ENCODE data around the gene C5orf63. TPM values are rescaled to one million over a fixed set of nuclear protein-coding genes. Genes with fewer than 3 reads are reported as not detected.
A peak's percentile ranks its signal among the peaks of the same experiment; 100 is the strongest.

The C5orf63 gene
- total RNA-seq, 4 donors from 2014 or later: 0.98 to 2.3 (median 1.6) TPM

DNA sequence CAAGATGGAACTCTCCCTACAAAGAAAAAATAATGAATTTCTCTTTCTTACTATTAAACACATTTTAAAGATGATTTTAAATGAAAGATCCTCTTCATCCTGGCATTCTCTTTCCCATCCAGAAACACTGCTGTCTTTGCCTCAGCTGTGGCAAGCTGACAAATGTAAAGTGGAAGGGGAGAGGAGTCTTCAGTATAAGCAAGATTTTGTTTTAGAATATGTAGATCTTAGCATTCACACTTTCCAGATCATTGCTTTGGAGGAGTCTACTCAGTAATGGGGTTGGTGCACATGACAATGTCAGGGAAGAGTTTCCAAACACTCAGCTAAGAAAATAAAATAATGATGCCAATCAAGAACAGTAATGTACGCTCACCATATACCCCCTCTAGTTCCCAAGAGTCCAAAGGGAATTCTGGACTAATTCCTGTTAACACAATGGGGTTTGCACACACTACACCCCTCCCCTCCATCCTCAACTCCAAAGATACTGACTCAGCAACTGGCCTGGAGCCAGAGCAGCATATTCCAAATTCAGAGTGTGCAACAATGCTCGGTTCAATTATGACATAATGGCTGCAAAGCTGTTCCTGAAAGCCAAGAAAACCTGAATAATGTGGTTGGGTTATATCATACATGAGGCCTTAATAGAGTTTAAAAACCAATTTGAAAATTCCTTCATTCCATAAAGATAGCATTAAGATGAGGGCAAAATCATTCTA, 4.6 kb downstream of the C5orf63 start:
- H3K4me3 ChIP-seq: no peak overlapping the region
- 55% methylated on average over 2 of the region's 2 CpGs for WGBS
- TF ChIP-seq POLR2A (IDR thresholded peaks at IDR 0.05; ENCODE audit: low read depth) (no peak), CTCF (IDR thresholded peaks at IDR 0.05) (no peak), POLR2AphosphoS5 (IDR thresholded peaks at IDR 0.05) (no peak), EP300 (IDR thresholded peaks at IDR 0.05) (no peak)
- no peaks in the 10 kb centered on the region for H3K36me3 ChIP-seq
- H3K9me3 ChIP-seq: no peaks in the 10 kb centered on the region
- intact Hi-C loops (cut with DNase I): no loop called here
- H3K27me3 ChIP-seq: no peaks in the 10 kb centered on the region
- no peak overlapping the region for H3K27ac ChIP-seq (replicated peaks in 1 of 4)
- peak; percentile 19 for DNase-seq (ENCODE audit: extremely low spot score)
- peaks cover 0 to 8% (median 6%) of the 10 kb centered on the region in 4 donors for H3K4me1 ChIP-seq

DNA sequence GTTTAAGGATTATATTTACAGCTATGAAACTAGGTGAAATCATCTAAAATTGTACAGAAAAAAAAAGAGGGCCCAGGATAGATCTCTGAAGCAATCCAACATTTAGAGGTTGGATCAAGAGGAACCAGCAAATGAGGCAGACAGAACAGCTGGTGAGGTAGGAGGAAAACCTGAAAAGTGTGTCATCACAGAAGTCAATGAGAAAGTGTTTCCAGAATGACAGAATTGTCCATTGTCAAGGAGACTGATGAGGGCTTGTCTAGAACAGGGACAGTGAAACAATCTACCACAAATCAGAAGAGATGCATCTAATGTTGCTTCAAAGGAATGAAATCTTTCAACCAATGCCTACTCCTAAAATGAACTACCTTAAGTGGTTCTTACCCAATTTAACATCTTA, 6.6 kb downstream of the C5orf63 start:
- H3K4me3 ChIP-seq: no peak overlapping the region
- no peaks in the 10 kb centered on the region for H3K27me3 ChIP-seq
- no peaks in the 10 kb centered on the region for H3K36me3 ChIP-seq
- no peak for TF ChIP-seq POLR2AphosphoS5 (IDR thresholded peaks at IDR 0.05)
- TF ChIP-seq EP300 (IDR thresholded peaks at IDR 0.05): no peak
- TF ChIP-seq CTCF (IDR thresholded peaks at IDR 0.05): no peak
- TF ChIP-seq POLR2A (IDR thresholded peaks at IDR 0.05; ENCODE audit: low read depth): no peak
- DNase-seq (ENCODE audit: extremely low spot score): peak; percentile 39
- H3K4me1 ChIP-seq: peaks cover 0 to 8% (median 0%) of the 10 kb centered on the region in 4 donors
- H3K27ac ChIP-seq (replicated peaks in 1 of 4): no peak overlapping the region
- no peaks in the 10 kb centered on the region for H3K9me3 ChIP-seq
- intact Hi-C loops (cut with DNase I): no loop called here

DNA sequence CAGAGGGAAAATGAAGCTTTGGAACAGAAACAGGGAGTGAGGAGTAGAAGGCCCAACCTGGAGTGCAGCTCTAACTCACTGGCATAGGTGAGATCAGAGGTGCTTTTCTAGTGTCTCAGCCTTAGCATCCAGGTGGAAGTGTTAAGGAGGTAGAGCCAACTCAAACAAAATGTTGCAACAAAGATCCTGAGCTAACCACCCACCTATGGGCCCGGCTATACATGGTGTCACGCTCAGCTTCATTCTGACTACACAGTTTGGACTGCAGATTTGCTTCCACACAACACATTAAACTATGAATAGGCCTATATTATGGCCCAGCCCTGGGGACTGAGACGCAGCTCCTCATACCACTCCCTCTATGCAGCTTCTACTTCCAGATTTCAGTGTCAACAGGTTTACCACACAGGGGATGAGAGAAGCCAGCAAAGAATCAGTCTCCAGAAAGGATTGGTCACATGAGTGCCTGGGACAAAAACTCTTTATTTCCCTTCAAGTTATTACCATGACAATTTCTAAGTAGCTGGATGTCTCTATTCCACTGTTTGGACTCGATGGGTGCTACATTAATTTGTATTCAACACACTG, 9.0 kb downstream of the C5orf63 start:
- peak; percentile 72 for DNase-seq (ENCODE audit: extremely low spot score)
- H3K27ac ChIP-seq (replicated peaks in 1 of 4): no peak overlapping the region
- H3K36me3 ChIP-seq: no peaks in the 10 kb centered on the region
- H3K27me3 ChIP-seq: no peaks in the 10 kb centered on the region
- TF ChIP-seq POLR2A (IDR thresholded peaks at IDR 0.05; ENCODE audit: low read depth) (no peak), CTCF (IDR thresholded peaks at IDR 0.05) (no peak)
- H3K9me3 ChIP-seq: no peaks in the 10 kb centered on the region
- intact Hi-C loops (cut with DNase I): no loop called here
- no peak overlapping the region for H3K4me3 ChIP-seq
- peaks cover 0 to 5% (median 0%) of the 10 kb centered on the region in 4 donors for H3K4me1 ChIP-seq
- 100% methylated on average over 4 of the region's 4 CpGs for WGBS

DNA sequence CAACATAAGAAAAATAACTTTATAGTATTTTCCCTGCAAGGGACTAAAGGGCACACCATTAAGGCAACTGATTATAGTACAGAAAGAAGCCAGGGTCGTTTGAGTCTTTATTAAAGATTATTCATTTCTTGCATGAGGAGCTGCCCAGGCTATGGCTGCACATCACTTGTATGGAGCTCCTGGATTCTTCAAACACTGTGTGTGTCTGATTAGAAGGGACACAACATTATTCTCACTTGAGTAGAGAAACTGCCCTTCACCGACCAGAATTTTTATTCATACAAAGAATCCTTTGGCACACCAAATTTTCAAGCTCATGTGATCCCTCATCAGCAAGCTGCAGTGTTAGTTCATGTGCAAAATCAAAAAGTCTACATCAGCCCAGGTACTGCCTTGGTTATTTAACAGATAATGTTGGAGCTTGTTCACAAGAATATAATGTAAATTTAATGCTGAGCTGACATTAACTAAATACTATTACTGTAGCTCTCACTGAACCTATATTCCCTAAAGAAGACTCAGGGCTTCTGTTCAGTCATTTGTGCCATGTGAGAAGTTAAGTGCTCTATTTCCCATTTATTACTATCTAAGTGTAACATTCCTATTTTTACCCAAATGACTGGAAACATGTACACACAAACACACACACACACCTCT, 9.9 kb downstream of the C5orf63 start:
- Histone ChIP-seq H3K4me3 (no peak overlapping the region), H3K36me3 (peaks cover 0 to 3% (median 0%) of the 10 kb centered on the region in 4 donors), H3K4me1 (no peaks in the 10 kb centered on the region), H3K27me3 (no peaks in the 10 kb centered on the region), H3K9me3 (no peaks in the 10 kb centered on the region), H3K27ac (replicated peaks in 1 of 4) (no peak overlapping the region)
- intact Hi-C loops (cut with DNase I): no loop called here
- peak; percentile 66 for DNase-seq (ENCODE audit: extremely low spot score)
- 89% methylated on average over 2 of the region's 2 CpGs for WGBS
- TF ChIP-seq CTCF (IDR thresholded peaks at IDR 0.05): no peak
- no peak for TF ChIP-seq POLR2AphosphoS5 (IDR thresholded peaks at IDR 0.05)
- TF ChIP-seq EP300 (IDR thresholded peaks at IDR 0.05): no peak
- TF ChIP-seq POLR2A (IDR thresholded peaks at IDR 0.05; ENCODE audit: low read depth): no peak
